GM20431 (cell line): ENCODE measurements around the gene PI16.
"Not testable (repeated sequence)": the region's sequence is repeated elsewhere in the genome, so short reads cannot be mapped to it uniquely, and the experiment has no call there.

Experiments
- in situ Hi-C: fragments of 300-500 bp; cut with MseI, MboI; formaldehyde crosslinking; loops from one replicate; pipeline ENCODE4 v1.15.0; 2020; ENCODE audit warnings: low sequenced_read_pairs; ENCODE audit not compliant: unreplicated experiment

Gene PI16

DNA sequence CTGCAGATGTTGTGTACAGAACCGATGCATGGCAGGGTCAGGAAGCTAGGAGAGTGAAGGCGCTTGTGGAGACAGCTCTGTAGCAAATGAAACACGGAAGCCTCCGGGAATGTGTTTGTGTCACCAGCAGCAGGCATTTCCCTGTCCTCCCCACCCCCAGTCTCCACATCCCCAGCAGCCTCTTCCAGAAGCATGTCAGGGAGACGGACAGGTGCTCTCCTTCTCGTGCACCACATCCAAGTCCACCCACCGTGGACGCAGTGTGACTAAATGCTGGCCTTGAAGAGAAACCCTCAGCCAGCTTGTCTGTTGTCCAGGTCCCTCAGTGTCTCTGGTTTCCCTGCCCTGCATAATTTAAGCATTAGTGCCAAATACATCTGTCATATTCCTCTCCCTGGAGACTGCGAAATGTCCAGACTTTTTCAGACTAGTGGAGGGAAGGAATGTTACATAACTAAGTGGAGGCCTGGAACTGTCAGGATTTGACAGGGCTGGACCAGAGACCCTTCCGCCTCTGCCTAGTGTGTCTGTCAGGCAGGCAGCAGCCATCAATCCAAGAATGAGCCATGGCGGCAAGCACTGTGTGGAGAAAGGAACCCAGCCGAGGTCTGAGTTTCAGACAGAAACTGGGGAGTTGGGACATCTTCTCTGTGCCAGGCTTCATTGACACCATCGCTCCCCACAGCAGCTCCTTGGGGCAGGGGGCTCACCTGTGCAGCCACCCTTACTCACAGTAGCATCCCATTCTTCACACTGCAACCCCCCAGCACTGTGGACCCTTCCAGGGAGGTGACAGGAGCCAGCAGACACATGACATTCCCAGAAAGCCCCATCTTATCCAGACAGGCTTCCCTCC, 26.6 kb upstream of the PI16 start:
- in situ Hi-C loops: no loop called here

GRCh38 chr6:36928547-36928918, 26.0 kb upstream of the PI16 start:
- in situ Hi-C loops: no loop called here

DNA sequence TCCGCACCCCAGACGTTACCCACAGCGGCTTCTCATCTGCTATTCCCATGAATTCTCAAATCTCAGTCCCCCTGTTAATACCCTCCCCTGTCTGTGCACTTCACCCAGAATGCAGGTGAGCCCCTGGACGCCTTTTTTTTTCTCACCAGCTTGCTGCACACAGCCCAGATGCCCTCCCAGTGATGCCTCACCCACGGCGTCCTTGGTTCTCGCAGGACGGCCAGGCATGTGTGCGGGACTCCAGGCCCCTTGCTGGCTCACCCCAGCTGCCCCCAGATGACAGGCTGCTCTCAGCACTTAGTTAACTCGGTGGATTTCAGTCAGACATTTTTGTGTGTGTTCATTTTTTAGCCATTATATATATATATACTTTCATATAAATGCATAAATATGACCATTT, 25.4 kb upstream of the PI16 start:
- in situ Hi-C loops: no loop called here

DNA sequence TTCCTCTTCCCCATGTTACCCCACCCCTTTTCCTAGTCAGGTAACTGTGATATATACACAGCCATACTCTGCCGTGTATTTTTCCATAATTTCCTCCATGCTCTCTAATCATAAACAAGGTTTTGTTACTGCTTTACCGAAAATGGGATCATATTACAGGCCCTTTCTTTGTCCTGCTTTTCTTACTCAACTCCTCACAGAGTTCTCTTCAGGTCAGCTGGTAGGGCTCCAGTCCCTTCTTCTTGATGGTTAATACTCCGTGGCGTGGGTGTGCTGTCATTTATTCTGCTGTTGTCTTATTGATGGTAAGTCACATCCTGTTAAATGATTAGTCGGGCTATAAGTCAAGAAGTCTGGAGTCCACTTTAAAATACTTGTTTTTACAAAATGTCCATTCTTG, 24.9 kb upstream of the PI16 start:
- in situ Hi-C loops: no loop called here

- in situ Hi-C loops: no loop called here
These were observed 24.1 kb upstream of the PI16 start for GRCh38 chr6:36930483-36930882.

DNA sequence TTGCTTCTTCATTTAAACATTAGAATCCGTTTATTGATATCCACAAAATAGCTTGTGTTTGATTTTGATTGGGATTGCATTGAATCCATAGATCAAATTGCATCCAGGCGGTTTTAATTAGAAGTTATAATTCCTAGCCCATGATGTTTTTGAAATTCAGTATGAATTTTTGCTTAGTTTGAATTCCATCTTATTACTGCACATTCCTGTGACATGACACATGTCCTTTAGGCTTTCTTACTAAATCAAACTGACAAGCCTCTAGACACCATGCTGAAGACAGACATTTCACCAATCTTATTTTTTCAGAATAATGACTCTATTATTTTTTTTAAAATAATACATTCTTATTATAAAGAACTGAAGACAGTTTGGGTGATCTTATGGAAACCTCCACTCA, 21.4 kb upstream of the PI16 start:
- in situ Hi-C loops: no loop called here

GRCh38 chr6:36933519-36933918, 21.0 kb upstream of the PI16 start:
- in situ Hi-C loops: no loop called here

DNA sequence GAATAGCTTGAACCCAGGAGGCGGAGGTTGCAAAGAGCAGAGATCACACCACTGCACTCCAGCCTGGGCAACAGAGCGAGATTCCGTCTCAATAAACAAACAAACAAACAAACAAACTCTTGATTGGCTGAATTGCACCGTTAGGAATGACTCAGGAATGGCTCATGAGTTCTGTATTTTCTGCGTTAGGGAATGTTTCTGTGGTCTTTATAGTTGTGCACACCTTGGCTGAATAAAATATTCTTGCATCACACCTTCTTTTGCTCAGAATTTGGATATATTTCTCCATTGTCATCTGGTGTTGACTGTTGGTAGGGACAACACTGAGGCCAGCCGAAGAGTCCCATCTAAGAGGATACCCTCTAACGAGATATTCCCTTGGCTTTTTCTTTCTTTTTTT, 19.6 kb upstream of the PI16 start:
- in situ Hi-C loops: no loop called here

DNA sequence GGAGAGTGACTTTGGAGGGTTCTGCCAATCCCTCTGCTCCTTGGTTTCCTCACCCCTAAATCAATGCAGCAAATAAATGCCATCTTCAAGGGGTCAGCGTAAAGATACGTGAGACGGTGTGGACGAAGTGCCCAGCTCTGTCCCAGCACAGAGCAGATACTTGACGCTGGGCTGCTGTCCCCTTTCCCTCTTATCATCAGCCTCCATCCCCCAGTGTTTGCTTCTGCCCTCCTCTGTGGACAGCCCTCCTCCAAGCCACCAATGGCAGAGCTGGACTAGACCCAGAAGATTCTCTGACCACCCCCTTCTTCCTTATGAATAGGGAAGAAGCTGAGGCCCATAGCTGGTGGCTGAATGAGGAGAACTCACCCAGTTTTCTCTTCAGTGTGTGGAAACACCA, 17.7 kb upstream of the PI16 start:
- in situ Hi-C loops: no loop called here

GRCh38 chr6:36937896-36938295, 16.6 kb upstream of the PI16 start:
- in situ Hi-C loops: no loop called here

DNA sequence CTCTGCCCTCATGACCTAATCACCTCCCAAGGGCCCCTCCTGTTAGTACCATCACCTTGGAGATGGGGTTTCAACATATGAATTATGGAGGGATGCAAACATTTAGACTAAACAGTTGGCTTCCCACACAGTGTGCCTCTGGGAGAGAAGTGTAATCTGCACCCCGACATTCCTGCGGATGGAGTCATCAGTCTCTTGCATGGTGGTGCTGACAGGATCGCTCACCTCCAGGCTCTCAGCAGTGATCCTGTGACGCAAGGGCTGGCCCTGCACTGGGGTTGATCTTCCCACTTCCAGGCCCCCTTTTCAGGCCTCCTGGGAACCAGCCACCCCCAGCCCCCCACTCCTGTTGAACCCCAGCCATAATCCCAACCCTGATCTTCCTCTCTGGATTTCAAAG, 16.0 kb upstream of the PI16 start:
- in situ Hi-C loops: no loop called here

DNA sequence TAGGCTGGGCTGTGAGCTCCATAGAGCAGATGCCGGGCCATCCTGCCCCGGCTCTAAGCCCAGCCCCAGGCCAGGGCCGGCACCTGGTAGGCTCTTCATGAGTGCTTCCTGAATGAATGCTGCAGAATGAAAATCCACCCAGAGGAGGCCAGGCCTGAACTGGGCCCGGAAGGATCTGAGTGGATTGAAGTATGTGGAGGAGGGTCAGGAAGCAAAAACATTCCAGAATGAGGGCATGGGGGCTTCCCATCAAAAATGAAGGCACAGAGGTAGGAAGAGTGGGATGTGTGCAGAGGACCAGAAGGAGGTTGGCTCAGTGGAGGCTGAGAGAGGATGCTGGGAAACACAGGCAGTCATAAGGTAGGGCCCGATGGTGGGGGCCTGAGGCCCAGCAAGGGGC, 15.5 kb upstream of the PI16 start:
- in situ Hi-C loops: not testable (repeated sequence)

GRCh38 chr6:36940027-36940426, 14.5 kb upstream of the PI16 start:
- in situ Hi-C loops: no loop called here

GRCh38 chr6:36941561-36941960, 13.0 kb upstream of the PI16 start:
- in situ Hi-C loops: not testable (repeated sequence)

DNA sequence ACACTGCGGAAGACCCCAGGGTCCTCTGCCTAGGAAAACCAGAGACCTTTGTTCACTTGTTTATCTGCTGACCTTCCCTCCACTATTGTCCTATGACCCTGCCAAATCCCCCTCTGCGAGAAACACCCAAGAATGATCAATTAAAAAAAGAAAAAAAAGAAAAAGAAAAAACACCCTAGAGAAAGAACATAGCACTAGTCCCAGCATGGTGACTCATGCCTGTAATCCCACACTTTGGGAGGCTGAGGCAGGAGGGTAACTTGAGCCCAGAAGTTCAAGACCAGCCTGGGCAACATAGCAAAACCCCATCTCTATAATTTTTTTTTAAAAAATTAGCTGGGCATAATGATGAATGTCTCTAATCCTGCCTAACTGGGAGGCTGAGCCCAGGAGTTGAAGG, 12.2 kb upstream of the PI16 start:
- in situ Hi-C loops: not testable (repeated sequence)

DNA sequence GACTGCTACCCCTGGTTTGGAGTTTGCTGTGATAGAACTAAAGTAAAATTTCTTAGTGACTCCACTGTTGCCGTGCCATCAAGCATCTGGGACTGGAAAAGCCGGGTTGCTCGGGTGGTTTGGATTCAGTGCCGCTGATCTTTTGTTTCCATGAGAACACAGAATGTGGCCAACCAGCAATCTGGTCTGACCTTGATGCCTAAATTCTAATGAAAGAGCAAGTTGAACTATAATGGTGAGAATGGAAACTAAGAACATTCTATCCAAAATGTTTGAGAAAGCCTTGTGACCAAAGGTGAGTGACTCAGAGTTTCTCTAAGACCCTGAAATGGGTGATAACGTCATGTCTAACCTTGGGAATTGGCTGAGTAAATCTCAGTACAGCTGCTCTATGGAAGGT, 9.9 kb upstream of the PI16 start:
- in situ Hi-C loops: no loop called here

- in situ Hi-C loops: no loop called here
These were observed 9.2 kb upstream of the PI16 start for GRCh38 chr6:36945301-36945700.

- in situ Hi-C loops: no loop called here
These were observed 8.0 kb upstream of the PI16 start for GRCh38 chr6:36946526-36946925.

DNA sequence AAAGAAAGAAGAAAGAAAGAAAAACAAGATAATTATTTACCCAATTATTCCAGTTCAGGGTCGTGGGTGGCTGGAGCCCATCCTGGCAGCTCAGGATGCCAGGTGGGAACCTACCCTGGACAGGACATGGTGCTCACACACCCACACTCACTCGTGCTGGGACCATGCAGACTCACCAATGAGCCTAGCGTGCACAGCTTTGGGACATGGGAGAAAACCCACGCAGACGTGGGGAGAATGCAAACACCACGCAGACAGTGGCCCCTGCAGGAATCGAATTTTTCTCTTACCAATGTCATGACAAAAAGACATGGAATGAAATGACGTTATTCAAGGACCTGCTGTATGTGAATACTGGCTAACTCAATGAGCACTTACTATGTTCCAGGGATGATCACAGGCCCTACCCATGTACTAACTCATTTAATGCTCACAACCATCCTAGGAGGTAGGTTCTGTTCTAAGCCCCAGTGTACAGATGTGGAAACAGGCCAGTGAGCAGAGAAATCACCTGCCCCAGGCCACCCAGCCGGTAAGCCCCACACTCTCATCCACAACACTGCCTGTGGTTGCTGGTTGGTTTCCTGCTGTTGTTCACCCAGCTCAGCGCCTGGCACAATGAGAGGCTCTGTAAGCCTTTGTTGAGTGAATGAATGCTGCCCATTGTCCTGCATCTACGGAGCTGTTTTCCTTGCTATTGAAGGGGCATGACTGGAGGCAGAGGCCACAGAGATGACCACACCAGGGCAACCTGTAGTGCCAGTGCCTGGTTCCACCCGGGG, 6.8 kb upstream of the PI16 start:
- in situ Hi-C loops: no loop called here

GRCh38 chr6:36949076-36949475, 5.5 kb upstream of the PI16 start:
- in situ Hi-C loops: not testable (repeated sequence)

GRCh38 chr6:36949636-36950035, 4.9 kb upstream of the PI16 start:
- in situ Hi-C loops: no loop called here

GRCh38 chr6:36953931-36954261, 642 bp upstream of the PI16 start:
- in situ Hi-C loops: no loop called here
